Tongue (tissue), 2 donors: ENCODE measurements around the gene RNF207. TPM values are rescaled to one million over a fixed set of nuclear protein-coding genes. Genes with fewer than 3 reads are reported as not detected.
A peak's percentile ranks its signal among the peaks of the same experiment; 100 is the strongest.

Experiments used
- DNase-seq: peaks from one replicate; pipeline ENCODE4 v3.0.0-alpha.2; 2015
- total RNA-seq: library from RNA; depleted of rRNA; stranded (reverse); fragments of >200 nt; gene quantifications from one replicate; pipeline ENCODE4 v1.2.3, GENCODE V29; 2014

The RNF207 gene
- total RNA-seq, 1 donor from 2014 or later, result 22.0 TPM

- peak; percentile 91 for DNase-seq
These were observed 63.9 kb downstream of the RNF207 start for GRCh38 chr1:6269720-6270400.

DNA sequence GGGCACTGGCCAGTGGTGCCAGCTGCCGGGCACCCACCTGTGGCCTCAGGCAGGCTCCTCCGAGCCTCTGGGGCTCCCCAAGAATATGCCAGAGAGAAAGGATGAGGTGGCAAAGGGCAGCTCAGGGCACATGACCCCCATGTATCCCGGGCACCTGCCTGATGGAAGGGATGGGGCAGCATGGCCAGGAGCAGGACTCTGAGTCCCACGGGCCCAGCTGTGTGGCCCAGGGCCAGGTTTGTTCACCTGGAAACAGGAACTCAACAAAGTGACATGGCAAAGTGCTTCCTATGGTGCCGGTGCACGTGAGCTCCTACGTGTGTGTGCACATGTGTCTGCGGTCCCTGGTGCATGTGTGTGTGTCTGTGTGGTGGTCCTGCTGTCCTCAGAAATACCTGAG, 64.5 kb downstream of the RNF207 start:
- peak; percentile 55 for DNase-seq

Other genes with a start within 250 kb of the RNF207 start
- 7.7 TPM for gene NPHP4, start 213.7 kb upstream of the RNF207 start, total RNA-seq
- 6.3 TPM for gene KCNAB2, start 160.2 kb upstream of the RNF207 start, total RNA-seq
- 1.1 TPM for gene CHD5, start 25.8 kb upstream of the RNF207 start, total RNA-seq
- gene RPL22, start 6.5 kb upstream of the RNF207 start, total RNA-seq, result 302 TPM
- gene ICMT, start 29.8 kb downstream of the RNF207 start, total RNA-seq, result 75.0 TPM
- gene HES3, start 38.1 kb downstream of the RNF207 start, total RNA-seq, result not detected
- gene GPR153, start 55.0 kb downstream of the RNF207 start, total RNA-seq, result 13.7 TPM
- 10.6 TPM for gene ACOT7, start 187.6 kb downstream of the RNF207 start, total RNA-seq
- 3.2 TPM for gene HES2, start 213.8 kb downstream of the RNF207 start, total RNA-seq
- gene ESPN, start 218.7 kb downstream of the RNF207 start, total RNA-seq, result 3.8 TPM